Head of caudate nucleus (tissue), 42 donors: Measurements from ENCODE around the gene GAGE2A.
"Not testable (repeated sequence)": the region's sequence is repeated elsewhere in the genome, so short reads cannot be mapped to it uniquely, and the experiment has no call there.

Experiments used
- DNase-seq, 42 donors: peaks; one replicate each; pipeline versions ENCODE4 v3.0.0 to v3.0.0-alpha.2; 2020 to 2021; ENCODE audit warnings: mixed read lengths in 7 of 42
- intact Hi-C: fragments of 100-400 bp; cut with DNase I; formaldehyde crosslinking; loops from one replicate; pipeline ENCODE4 v1.15.0; 2022

The GAGE2A gene, protein sequence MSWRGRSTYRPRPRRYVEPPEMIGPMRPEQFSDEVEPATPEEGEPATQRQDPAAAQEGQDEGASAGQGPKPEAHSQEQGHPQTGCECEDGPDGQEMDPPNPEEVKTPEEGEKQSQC

DNA sequence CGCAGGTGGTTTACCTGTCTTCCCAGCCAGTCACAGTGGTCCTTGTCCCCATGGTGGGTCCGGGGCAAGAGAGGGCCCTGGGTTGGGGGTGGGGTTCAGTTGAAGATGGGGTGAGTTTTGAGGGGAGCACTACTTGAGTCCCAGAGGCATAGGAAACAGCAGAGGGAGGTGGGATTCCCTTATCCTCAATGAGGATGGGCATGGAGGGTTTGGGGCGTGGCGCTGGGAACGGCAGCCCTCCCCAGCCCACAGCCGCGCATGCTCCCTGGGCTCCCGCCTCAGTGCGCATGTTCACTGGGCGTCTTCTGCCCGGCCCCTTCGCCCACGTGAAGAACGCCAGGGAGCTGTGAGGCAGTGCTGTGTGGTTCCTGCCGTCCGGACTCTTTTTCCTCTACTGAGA is at the start of gene GAGE2A:
Gene GAGE2A (plus strand): TSS at position 301 of the 400 bp plus-strand sequence. CDS start 1,155 bp downstream, outside the sequence.
- intact Hi-C loops, DNase-seq: not testable (repeated sequence)

DNA sequence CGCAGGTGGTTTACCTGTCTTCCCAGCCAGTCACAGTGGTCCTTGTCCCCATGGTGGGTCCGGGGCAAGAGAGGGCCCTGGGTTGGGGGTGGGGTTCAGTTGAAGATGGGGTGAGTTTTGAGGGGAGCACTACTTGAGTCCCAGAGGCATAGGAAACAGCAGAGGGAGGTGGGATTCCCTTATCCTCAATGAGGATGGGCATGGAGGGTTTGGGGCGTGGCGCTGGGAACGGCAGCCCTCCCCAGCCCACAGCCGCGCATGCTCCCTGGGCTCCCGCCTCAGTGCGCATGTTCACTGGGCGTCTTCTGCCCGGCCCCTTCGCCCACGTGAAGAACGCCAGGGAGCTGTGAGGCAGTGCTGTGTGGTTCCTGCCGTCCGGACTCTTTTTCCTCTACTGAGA is 47.9 kb upstream of the GAGE2A start, which contains the start of gene GAGE12D:
Gene GAGE12D (plus strand): TSS at position 301 of the 400 bp plus-strand sequence. CDS start 1,155 bp downstream, outside the sequence.
- intact Hi-C loops, DNase-seq: not testable (repeated sequence)

DNA sequence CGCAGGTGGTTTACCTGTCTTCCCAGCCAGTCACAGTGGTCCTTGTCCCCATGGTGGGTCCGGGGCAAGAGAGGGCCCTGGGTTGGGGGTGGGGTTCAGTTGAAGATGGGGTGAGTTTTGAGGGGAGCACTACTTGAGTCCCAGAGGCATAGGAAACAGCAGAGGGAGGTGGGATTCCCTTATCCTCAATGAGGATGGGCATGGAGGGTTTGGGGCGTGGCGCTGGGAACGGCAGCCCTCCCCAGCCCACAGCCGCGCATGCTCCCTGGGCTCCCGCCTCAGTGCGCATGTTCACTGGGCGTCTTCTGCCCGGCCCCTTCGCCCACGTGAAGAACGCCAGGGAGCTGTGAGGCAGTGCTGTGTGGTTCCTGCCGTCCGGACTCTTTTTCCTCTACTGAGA is 38.3 kb upstream of the GAGE2A start, which contains the start of gene GAGE12E:
Gene GAGE12E (plus strand): TSS at position 301 of the 400 bp plus-strand sequence. CDS start 1,155 bp downstream, outside the sequence.
- DNase-seq, intact Hi-C loops: not testable (repeated sequence)

DNA sequence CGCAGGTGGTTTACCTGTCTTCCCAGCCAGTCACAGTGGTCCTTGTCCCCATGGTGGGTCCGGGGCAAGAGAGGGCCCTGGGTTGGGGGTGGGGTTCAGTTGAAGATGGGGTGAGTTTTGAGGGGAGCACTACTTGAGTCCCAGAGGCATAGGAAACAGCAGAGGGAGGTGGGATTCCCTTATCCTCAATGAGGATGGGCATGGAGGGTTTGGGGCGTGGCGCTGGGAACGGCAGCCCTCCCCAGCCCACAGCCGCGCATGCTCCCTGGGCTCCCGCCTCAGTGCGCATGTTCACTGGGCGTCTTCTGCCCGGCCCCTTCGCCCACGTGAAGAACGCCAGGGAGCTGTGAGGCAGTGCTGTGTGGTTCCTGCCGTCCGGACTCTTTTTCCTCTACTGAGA is 28.8 kb upstream of the GAGE2A start, which contains the start of gene GAGE12F:
Gene GAGE12F (plus strand): TSS at position 301 of the 400 bp plus-strand sequence. CDS start 1,155 bp downstream, outside the sequence.
- intact Hi-C loops, DNase-seq: not testable (repeated sequence)

DNA sequence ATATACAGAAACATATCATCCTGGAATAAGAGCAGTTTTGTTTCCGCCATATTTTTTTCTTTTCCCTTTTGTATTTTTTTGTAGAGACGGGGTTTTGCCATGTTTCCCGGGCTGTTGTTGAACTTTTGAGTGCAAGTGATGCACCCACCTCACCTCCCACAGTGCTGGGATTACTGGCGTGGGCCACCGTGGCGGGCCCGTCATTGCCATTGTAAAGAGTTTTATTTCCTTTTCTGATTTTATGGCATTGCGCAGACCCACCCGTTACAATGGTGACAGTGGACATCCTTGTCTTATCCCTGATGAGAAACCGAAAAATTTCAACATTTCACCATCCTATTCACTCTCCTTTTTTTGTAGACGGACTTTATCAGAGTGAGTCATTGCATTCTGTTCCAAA is 20.6 kb upstream of the GAGE2A start:
- DNase-seq, result peak in 12 of 42 donors; percentile 0 to 39 (median 9)
- intact Hi-C loops, result not testable (repeated sequence)

DNA sequence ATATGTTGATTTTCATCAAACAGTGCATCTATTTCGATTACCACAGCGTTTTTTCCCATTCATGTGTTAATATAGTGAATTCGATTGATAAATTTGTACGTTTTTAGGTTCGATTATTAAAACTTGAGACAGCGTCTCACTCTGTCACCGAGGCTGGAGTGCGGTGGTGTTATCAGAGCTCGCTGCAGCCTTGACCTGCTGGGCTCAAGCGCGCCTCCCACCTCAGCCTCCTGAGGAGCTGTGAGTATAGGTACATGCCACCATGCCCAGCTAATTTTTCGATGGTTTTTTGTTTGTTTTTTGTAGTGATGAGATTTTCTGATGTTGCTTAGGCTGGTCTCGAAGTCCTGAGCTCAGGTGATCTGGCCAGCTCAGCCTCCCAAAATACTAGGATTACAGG is 20.1 kb upstream of the GAGE2A start:
- intact Hi-C loops, result not testable (repeated sequence)
- peak in 3 of 42 donors; percentile 7 to 20 (median 10) for DNase-seq

DNA sequence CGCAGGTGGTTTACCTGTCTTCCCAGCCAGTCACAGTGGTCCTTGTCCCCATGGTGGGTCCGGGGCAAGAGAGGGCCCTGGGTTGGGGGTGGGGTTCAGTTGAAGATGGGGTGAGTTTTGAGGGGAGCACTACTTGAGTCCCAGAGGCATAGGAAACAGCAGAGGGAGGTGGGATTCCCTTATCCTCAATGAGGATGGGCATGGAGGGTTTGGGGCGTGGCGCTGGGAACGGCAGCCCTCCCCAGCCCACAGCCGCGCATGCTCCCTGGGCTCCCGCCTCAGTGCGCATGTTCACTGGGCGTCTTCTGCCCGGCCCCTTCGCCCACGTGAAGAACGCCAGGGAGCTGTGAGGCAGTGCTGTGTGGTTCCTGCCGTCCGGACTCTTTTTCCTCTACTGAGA is 19.2 kb upstream of the GAGE2A start, which contains the start of gene GAGE12G:
Gene GAGE12G (plus strand): TSS at position 301 of the 400 bp plus-strand sequence. CDS start 1,155 bp downstream, outside the sequence.
- intact Hi-C loops, DNase-seq: not testable (repeated sequence)

DNA sequence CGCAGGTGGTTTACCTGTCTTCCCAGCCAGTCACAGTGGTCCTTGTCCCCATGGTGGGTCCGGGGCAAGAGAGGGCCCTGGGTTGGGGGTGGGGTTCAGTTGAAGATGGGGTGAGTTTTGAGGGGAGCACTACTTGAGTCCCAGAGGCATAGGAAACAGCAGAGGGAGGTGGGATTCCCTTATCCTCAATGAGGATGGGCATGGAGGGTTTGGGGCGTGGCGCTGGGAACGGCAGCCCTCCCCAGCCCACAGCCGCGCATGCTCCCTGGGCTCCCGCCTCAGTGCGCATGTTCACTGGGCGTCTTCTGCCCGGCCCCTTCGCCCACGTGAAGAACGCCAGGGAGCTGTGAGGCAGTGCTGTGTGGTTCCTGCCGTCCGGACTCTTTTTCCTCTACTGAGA is 9.6 kb upstream of the GAGE2A start, which contains the start of gene GAGE12H:
Gene GAGE12H (plus strand): TSS at position 301 of the 400 bp plus-strand sequence. CDS start 1,155 bp downstream, outside the sequence.
- intact Hi-C loops, result not testable (repeated sequence)

DNA sequence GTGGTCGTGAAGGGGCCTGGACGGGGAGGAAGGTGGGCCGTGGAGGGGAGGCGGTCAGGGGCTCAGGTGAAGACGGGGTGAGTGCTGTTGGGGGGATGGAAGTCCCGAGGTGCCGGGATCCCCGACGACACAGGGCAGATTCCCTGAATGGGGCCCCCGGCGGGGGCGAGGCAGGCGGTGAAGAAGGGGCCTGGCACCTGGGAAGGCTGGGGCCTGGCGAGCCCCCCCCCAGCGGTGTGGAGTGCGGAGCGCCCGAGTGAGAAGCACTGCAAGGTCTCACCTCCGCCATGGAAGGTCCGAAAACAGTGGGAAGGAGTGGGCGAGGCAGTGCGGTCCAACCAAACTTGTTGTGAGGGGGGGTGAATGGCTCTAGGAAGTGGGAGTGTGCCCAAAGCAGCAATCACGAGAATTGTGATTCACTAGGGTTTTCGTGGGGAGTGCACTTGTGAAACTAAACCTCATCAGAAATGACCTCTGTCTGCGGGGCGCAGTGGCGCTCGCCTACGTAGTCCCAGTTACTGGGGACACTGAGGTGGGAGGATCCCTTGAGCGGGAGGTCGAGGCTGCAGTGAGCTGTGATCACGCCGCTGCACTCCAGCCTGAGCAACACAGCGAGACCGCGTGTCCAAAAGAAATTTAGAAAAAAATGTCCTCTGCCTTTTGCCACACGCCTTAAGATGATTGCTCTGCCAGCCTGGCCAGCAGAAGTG is 628 bp downstream of the GAGE2A start:
- intact Hi-C loops, result not testable (repeated sequence)
- DNase-seq, result peak in 16 of 42 donors; percentile 6 to 48 (median 18)

More for the DNA sequence above, 9.6 kb upstream of the GAGE2A start, which contains the start of gene GAGE12H:
- DNase-seq, result not testable (repeated sequence)

DNA sequence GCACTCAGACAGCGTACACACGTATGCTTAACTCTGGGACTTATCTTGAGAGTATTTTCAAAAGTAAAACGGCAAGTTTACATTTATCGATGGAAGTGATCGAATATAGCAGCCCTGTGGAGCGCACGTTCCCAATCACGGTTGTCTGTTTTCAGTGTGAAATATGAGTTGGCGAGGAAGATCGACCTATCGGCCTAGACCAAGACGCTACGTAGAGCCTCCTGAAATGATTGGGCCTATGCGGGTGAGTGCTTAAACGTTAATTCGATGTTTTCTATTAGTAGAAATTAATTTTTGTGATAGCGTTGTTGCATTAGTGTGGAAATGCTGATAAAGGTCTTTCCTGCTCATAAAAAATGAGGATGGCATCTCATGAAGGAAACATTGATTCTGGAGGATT is 1.2 kb downstream of the GAGE2A start:
- intact Hi-C loops, DNase-seq: not testable (repeated sequence)

DNA sequence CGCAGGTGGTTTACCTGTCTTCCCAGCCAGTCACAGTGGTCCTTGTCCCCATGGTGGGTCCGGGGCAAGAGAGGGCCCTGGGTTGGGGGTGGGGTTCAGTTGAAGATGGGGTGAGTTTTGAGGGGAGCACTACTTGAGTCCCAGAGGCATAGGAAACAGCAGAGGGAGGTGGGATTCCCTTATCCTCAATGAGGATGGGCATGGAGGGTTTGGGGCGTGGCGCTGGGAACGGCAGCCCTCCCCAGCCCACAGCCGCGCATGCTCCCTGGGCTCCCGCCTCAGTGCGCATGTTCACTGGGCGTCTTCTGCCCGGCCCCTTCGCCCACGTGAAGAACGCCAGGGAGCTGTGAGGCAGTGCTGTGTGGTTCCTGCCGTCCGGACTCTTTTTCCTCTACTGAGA is 9.4 kb downstream of the GAGE2A start, which contains the start of gene GAGE1:
Gene GAGE1 (plus strand): TSS at position 301 of the 400 bp plus-strand sequence. CDS start 1,155 bp downstream, outside the sequence.
- DNase-seq, intact Hi-C loops: not testable (repeated sequence)

DNA sequence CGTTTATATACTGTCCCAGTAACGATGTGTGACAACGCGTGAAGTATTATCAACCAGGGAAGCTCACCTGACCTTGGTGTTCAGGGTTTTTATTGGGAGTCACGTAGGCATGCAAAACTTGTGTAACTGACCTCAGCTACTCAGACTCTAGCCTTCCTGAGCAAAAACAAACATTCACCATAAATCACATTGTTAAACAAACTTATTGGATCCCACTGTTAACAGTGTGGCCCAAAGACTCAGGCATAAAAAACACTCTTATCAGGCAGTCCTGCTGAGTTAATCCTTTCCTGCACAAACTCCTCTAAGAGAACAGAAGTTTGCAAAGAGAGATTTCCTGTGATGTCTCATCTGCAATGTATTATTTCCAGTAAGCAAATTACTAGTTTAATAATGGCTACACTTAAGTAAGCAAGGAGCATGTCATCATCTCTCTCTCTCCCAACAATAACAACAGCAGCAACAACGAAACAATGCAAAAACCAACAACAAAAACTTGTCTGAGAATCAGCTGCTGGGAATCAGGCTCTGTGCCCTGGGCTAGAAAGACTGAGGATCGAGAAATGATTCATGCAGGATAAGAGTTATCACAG is 21.5 kb downstream of the GAGE2A start:
- intact Hi-C loops, result no loop called here
- DNase-seq, result no peak

DNA sequence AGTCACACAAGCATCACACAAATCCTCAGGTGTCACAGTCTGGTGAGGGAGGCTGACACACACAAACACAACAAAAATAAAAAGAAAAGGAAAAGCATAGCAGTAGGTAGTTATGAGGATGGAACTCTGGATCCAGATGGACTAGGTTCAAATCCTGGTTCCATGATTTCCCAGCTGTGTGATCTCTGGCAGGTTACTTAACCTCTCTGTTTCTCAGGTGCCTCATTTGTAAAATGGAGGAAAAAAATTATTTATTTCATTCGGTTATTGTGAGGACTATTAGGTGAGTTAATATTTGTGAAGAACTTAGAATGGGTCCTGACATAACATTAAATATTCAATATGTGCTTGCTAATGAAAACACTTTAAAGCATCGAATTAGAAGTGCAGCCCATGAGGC is 29.3 kb downstream of the GAGE2A start:
- intact Hi-C loops, result no loop called here
- no peak for DNase-seq

DNA sequence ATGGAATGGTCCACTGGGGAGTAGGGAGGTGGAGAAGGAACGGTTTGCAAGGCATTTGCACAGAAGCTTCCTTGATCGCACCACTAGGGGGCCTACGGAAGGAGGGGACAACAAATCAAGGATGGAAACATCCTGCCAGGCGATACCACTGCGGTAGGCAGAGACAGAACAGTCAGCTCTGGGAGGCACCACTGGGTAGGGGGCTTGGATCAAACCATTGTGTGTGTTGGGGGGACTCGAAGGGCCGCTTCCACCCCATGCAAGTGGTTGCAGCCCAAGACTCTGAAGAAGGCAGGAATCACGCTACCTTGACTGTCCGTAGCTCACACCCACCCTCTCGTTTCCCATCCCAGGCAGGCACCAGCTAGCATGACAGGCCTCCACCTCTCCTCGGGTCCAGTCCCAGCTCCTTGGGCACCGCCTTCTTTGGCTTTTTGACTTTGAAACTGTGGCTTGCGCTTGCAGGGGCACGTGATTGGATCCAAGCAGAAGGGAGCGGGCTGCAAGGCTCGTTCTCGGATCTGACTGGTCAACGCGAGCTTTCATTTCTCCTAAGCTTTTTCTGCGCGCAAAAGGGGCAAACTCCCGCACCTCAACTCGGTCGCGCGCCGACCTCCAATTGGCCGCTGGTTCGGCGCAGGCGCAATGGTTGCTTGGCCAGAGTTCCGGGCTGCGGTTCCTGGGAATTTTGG is 37.9 kb downstream of the GAGE2A start:
- intact Hi-C loops, result no loop called here
- DNase-seq, result peak in 16 of 42 donors; percentile 0 to 46 (median 13)

DNA sequence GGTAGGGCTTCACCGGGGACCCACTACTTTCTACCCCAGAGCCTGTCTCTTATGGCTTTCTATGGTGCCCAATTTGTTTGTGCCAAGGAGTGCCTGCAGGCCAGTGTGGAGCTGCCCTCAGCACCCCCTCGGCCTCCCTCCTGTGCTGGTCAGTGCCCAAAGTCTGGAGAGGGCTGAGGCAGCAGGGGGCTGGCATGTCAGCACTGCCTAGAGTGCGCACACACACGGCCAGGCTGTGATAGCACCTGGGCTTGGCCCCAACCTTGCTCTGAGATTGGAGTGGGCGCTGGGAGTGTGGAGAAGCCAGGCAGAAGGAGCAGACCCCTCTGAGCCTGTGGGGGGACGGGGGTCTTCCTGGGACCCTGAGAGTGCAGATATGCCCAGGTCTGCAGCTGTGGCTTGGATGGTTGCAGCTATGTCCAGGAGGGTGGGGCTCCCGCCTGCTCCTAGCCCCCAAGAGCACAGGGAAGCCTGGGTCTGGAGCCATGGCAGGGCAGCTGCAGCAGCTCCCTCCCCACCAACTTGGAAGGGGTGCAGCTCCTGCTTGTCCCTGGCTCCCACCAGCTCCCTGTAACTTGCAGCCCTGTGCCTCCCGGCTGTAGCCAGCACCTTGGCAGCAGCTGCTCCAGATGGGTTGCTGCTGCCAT is 55.8 kb downstream of the GAGE2A start:
- DNase-seq, result no peak
- intact Hi-C loops, result no loop called here
